Glomerular visceral epithelial cell (primary cell): ENCODE measurements around the gene AK6.
"Not testable (repeated sequence)": the region's sequence is repeated elsewhere in the genome, so short reads cannot be mapped to it uniquely, and the experiment has no call there.

ENCODE experiments used
- DNase-seq: peaks from one replicate; pipeline ENCODE4 v3.0.0-alpha.2; 2016; ENCODE audit errors: extremely low spot score

Gene AK6

GRCh38 chr5:69369340-69370121 lies at the start of gene AK6, which contains the start of the genes RAD17 and TAF9:
TSS of gene AK6 (minus strand) at chr5:69369520. CDS start at chr5:69369490, 30 bp downstream.
TSS of gene RAD17 (plus strand) at chr5:69369818. CDS start at chr5:69372209, 2,391 bp downstream.
TSS of gene TAF9 (minus strand) at chr5:69369520. CDS start at chr5:69365737, 3,783 bp downstream.
- DNase-seq = peak; percentile 93

- DNase-seq = no peak
Observed at GRCh38 chr5:69418554-69418953, 49.2 kb upstream of the AK6 start.

- no peak for DNase-seq
Observed at GRCh38 chr5:69416699-69417098, 47.4 kb upstream of the AK6 start.

GRCh38 chr5:69416180-69416579 lies 46.9 kb upstream of the AK6 start:
- DNase-seq = no peak

- DNase-seq = no peak
Observed at GRCh38 chr5:69415584-69415958, 46.3 kb upstream of the AK6 start.

GRCh38 chr5:69414885-69415583 lies 45.7 kb upstream of the AK6 start, which contains the start of gene MARVELD2:
TSS of gene MARVELD2 (plus strand) at chr5:69415116. CDS start at chr5:69419386, 4,270 bp downstream.
- DNase-seq = peak; percentile 83

- no peak for DNase-seq
Observed at GRCh38 chr5:69404659-69405330, 35.5 kb upstream of the AK6 start.

GRCh38 chr5:69378376-69378775 lies 9.1 kb upstream of the AK6 start:
- DNase-seq = no peak

GRCh38 chr5:69374911-69375446 lies 5.7 kb upstream of the AK6 start:
- DNase-seq = no peak

GRCh38 chr5:69372394-69372793 lies 3.1 kb upstream of the AK6 start:
- DNase-seq = no peak

GRCh38 chr5:69370335-69370734 lies 1.0 kb upstream of the AK6 start:
- DNase-seq = not testable (repeated sequence)

GRCh38 chr5:69368458-69369339 lies 621 bp downstream of the AK6 start:
- DNase-seq = no peak

GRCh38 chr5:69367697-69368279 lies 1.5 kb downstream of the AK6 start:
- no peak for DNase-seq

- no peak for DNase-seq
Observed at GRCh38 chr5:69364850-69365249, 4.5 kb downstream of the AK6 start.

- peak; percentile 14 for DNase-seq
Observed at GRCh38 chr5:69364414-69364813, 4.9 kb downstream of the AK6 start.

- no peak for DNase-seq
Observed at GRCh38 chr5:69360442-69360841, 8.9 kb downstream of the AK6 start.

- DNase-seq = no peak
Observed at GRCh38 chr5:69359699-69360098, 9.6 kb downstream of the AK6 start.

GRCh38 chr5:69350664-69351063 lies 18.7 kb downstream of the AK6 start:
- DNase-seq = no peak

- no peak for DNase-seq
Observed at GRCh38 chr5:69343083-69343482, 26.2 kb downstream of the AK6 start.

- no peak for DNase-seq
Observed at GRCh38 chr5:69341520-69342161, 27.7 kb downstream of the AK6 start.
